ENCODE measurements around the gene SLC37A4. TPM values are rescaled to one million over a fixed set of nuclear protein-coding genes. Genes with fewer than 3 reads are reported as not detected.

The SLC37A4 gene
- total RNA-seq, 2 experiments from 2014 or later = 14.8 to 16.6 TPM

GRCh38 chr11:119029069-119029339 is 1.7 kb downstream of the SLC37A4 start:
- no peaks in the 10 kb centered on the region for H3K9me2 ChIP-seq (ENCODE audit: insufficient read depth, low read length)
- H3K9me3 ChIP-seq (ENCODE audit: low read length) = no peaks in the 10 kb centered on the region
- peaks cover 21% of the 10 kb centered on the region for H3K36me3 ChIP-seq (ENCODE audit: insufficient read depth, low read length)
- ChIA-PET POLR2A (interaction anchor here (0.6 to 1.6 kb wide), 2 partner anchors 27 to 86 kb away, joined by 4 to 5 read pairs; no protein-coding TSS in a partner anchor), CTCF (ENCODE audit: unreplicated experiment) (no interaction called here)
- H3K4me2 ChIP-seq (ENCODE audit: low read length) = peak overlapping the region; percentile 89
- no peaks in the 10 kb centered on the region for H3K79me2 ChIP-seq (ENCODE audit: insufficient read depth, low read depth, low read length)
- no peak overlapping the region for H2AFZ ChIP-seq (ENCODE audit: low read length)
- H3K27ac ChIP-seq (ENCODE audit: low read depth, low read length, poor library complexity, severe bottlenecking) = peak overlapping the region; percentile 4
- intact Hi-C loops (cut with micrococcal nuclease; ENCODE audit: unreplicated experiment) = no loop called here
- no peak for DNase-seq (ENCODE audit: low spot score)
- peaks cover 21% of the 10 kb centered on the region for H3K4me1 ChIP-seq (ENCODE audit: insufficient read depth, low read length, poor library complexity, severe bottlenecking)
- no peak for TF ChIP-seq CTCF (conservative IDR thresholded peaks at IDR 0.05; ENCODE audit: low read length)
- no peak for TF ChIP-seq EZH2phosphoT487 (IDR thresholded peaks at IDR 0.05; ENCODE audit: borderline replicate concordance, low read depth, low read length)
- H4K20me1 ChIP-seq (ENCODE audit: insufficient read depth, low read length) = no peaks in the 10 kb centered on the region
- BruUV-seq (replicated peaks) = no TSS peak
- peak overlapping the region; percentile 80 for H3K4me3 ChIP-seq (ENCODE audit: low read depth, low read length, poor library complexity, severe bottlenecking)

GRCh38 chr11:119028346-119029068 is 2.2 kb downstream of the SLC37A4 start:
- Histone ChIP-seq H2AFZ (ENCODE audit: low read length) (no peak overlapping the region), H3K9me2 (ENCODE audit: insufficient read depth, low read length) (no peaks in the 10 kb centered on the region), H3K4me2 (ENCODE audit: low read length) (peak overlapping the region; percentile 89), H3K79me2 (ENCODE audit: insufficient read depth, low read depth, low read length) (peaks cover 3% of the 10 kb centered on the region; the same call in 1 of the 2 replicates), H3K36me3 (ENCODE audit: insufficient read depth, low read length) (peaks cover 26% of the 10 kb centered on the region), H3K27ac (ENCODE audit: low read depth, low read length, poor library complexity, severe bottlenecking) (no peak overlapping the region), H4K20me1 (ENCODE audit: insufficient read depth, low read length) (no peaks in the 10 kb centered on the region), H3K4me1 (ENCODE audit: insufficient read depth, low read length, poor library complexity, severe bottlenecking) (peaks cover 21% of the 10 kb centered on the region), H3K9me3 (ENCODE audit: low read length) (no peaks in the 10 kb centered on the region), H3K4me3 (ENCODE audit: low read depth, low read length, poor library complexity, severe bottlenecking) (no peak overlapping the region)
- no TSS peak for BruUV-seq (replicated peaks)
- intact Hi-C loops (cut with micrococcal nuclease; ENCODE audit: unreplicated experiment) = no loop called here
- ChIA-PET CTCF (ENCODE audit: unreplicated experiment) (no interaction called here), POLR2A (interaction anchor here (1.6 kb wide), 1 partner anchor 28 kb away, joined by 4 read pairs; no protein-coding TSS in a partner anchor)
- DNase-seq (ENCODE audit: low spot score) = no peak
- TF ChIP-seq EZH2phosphoT487 (IDR thresholded peaks at IDR 0.05; ENCODE audit: borderline replicate concordance, low read depth, low read length) = no peak
- no peak for TF ChIP-seq CTCF (conservative IDR thresholded peaks at IDR 0.05; ENCODE audit: low read length)
